Panc1 (cell line): ENCODE results near the gene KLF6. TPM values are rescaled to one million over a fixed set of nuclear protein-coding genes. Genes with fewer than 3 reads are reported as not detected.

Experiments
- ATAC-seq: fragments of 200-7000 bp; cut with Tn5 transposase; 2 replicates; pipeline ENCODE4 v1.9.1; 2020; ENCODE audit warnings: mild to moderate bottlenecking, moderate library complexity
- BruUV-seq: library from RNA; stranded (reverse); fragments of 400-500 nt; replicated peaks from 2 replicates; lab custom pipeline; 2021; lab: Mats Ljungman, UMichigan
- CTCF ChIA-PET: fragments of 300-600 bp; sonication (Branson Sonifier 250); formaldehyde crosslinking; loops from one replicate; lab custom pipeline; 2022; ENCODE audit warnings: antibody characterized with exemption; lab: Charles Lee
- POLR2A ChIA-PET: fragments of 300-600 bp; sonication (Branson Sonifier 250); formaldehyde crosslinking; loops from one replicate; lab custom pipeline; 2022; ENCODE audit warnings: antibody characterized with exemption; lab: Charles Lee
- DNase-seq: peaks from one replicate; pipeline ENCODE4 v3.0.0-alpha.2; 2010; ENCODE audit warnings: low read depth, low spot score
- H3K27ac ChIP-seq: 2 replicates; pipeline ENCODE4 v1.5.1; 2011; ENCODE audit warnings: mild to moderate bottlenecking, low read length, inconsistent platforms
- H3K27me3 ChIP-seq: fragments of 200-500 bp; sonication (Bioruptor generic); 2 replicates; pipeline ENCODE4 v1.6.0; 2014; ENCODE audit warnings: low read length, inconsistent platforms; ENCODE audit not compliant: control insufficient read depth, insufficient read depth
- H3K36me3 ChIP-seq: fragments of 200-500 bp; sonication (Bioruptor generic); 2 replicates; pipeline ENCODE4 v1.5.1; 2014; ENCODE audit warnings: inconsistent platforms, mild to moderate bottlenecking, low read length, moderate library complexity; ENCODE audit not compliant: control insufficient read depth, insufficient read depth
- H3K4me1 ChIP-seq: 2 replicates; pipeline ENCODE4 v1.5.1; 2011; ENCODE audit warnings: inconsistent platforms, mild to moderate bottlenecking, low read length, moderate library complexity; ENCODE audit not compliant: control insufficient read depth, insufficient read depth
- H3K4me3 ChIP-seq, 2 experiments: 2 replicates each; pipeline ENCODE4 v1.5.1; 2011 to 2012; ENCODE audit warnings: low read depth in 2 of 2, low read length in 2 of 2, mild to moderate bottlenecking in 2 of 2, inconsistent platforms in 1 of 2, moderate library complexity in 1 of 2
- H3K9me3 ChIP-seq: fragments of 200-500 bp; sonication (Bioruptor generic); 2 replicates; pipeline ENCODE4 v1.5.1; 2014; ENCODE audit warnings: low read depth, mild to moderate bottlenecking, inconsistent platforms, low read length, moderate library complexity; ENCODE audit not compliant: control insufficient read depth, insufficient read depth
- POLR2AphosphoS5 ChIP-seq: IDR thresholded peaks from 2 replicates; pipeline ENCODE4 v1.6.1; 2012; ENCODE audit warnings: mild to moderate bottlenecking, low read depth, low read length, moderate library complexity
- SIN3A ChIP-seq: IDR thresholded peaks from 2 replicates; pipeline ENCODE4 v1.6.1; 2012; ENCODE audit warnings: low read depth, mild to moderate bottlenecking, low read length, moderate library complexity, borderline replicate concordance; ENCODE audit not compliant: insufficient read depth
- TCF7L2 ChIP-seq: IDR thresholded peaks from 2 replicates; pipeline ENCODE4 v1.6.1; 2011; ENCODE audit warnings: mild to moderate bottlenecking, low read depth, low read length, inconsistent platforms
- in situ Hi-C: cut with HindIII; loops from 2 replicates; pipeline ENCODE4 v1.10.0; 2016; ENCODE audit warnings: low sequenced_read_pairs, low pct_unique_long_range_greater_than_20kb
- intact Hi-C: fragments of 100-400 bp; cut with micrococcal nuclease; formaldehyde crosslinking; loops from one replicate; pipeline ENCODE4 v1.10.0; 2022; ENCODE audit not compliant: unreplicated experiment
- total RNA-seq: library from RNA; stranded (reverse); gene quantifications from one replicate; pipeline ENCODE4 v1.2.1, GENCODE V29; 2021; ENCODE audit not compliant: unreplicated experiment
- TF ChIP-seq, protein P1 (sequence below), 2 experiments: IDR thresholded peaks; 2 replicates each; pipeline ENCODE4 v1.6.1; 2011 to 2012; ENCODE audit warnings: low read depth in 2 of 2, control low read depth in 1 of 2, low read length in 1 of 2, mild to moderate bottlenecking in 1 of 2, moderate library complexity in 1 of 2; ENCODE audit not compliant: insufficient read depth in 1 of 2
- TF ChIP-seq, protein P2 (sequence below): fragments of 450-650 bp; IDR thresholded peaks from 2 replicates; pipeline ENCODE4 v1.5.1; 2017; ENCODE audit warnings: mild to moderate bottlenecking

The KLF6 gene
- total RNA-seq, 1 experiment from 2014 or later = 177 TPM

DNA sequence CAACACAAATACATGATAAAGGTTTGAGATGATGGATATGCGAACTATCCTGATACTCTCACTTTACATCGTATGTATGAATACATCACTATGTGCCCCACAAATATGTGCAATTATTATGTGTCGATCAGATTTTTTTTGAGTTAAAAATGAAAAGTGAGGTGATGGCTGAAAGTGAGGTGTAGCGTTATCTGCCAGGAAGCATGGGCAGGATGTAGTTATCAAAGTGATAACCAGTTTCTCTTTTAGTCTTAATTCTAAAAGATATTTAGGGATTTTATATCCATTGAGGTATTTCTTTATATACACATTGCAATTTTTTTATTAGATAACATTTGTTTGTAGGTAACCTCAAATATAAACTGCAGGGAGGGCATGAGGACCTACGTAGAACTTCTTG, 15.6 kb upstream of the KLF6 start:
- ATAC-seq = no peak
- intact Hi-C loops = no loop called here
- Histone ChIP-seq H3K27ac (peak overlapping the region; percentile 87), H3K4me3 (no peak overlapping the region), H3K36me3 (no peaks in the 10 kb centered on the region), H3K27me3 (no peaks in the 10 kb centered on the region), H3K9me3 (peaks cover 14% of the 10 kb centered on the region; the same call in 1 of the 2 replicates), H3K4me1 (peaks cover 30% of the 10 kb centered on the region)
- CTCF ChIA-PET = no interaction called here
- in situ Hi-C loops = no loop called here
- POLR2A ChIA-PET = interaction anchor here (1.3 kb wide), 1 partner anchor 16 kb away, joined by 7 read pairs; the partner anchor contains the start of gene KLF6
- BruUV-seq = no TSS peak
- TF ChIP-seq, protein P1, sequence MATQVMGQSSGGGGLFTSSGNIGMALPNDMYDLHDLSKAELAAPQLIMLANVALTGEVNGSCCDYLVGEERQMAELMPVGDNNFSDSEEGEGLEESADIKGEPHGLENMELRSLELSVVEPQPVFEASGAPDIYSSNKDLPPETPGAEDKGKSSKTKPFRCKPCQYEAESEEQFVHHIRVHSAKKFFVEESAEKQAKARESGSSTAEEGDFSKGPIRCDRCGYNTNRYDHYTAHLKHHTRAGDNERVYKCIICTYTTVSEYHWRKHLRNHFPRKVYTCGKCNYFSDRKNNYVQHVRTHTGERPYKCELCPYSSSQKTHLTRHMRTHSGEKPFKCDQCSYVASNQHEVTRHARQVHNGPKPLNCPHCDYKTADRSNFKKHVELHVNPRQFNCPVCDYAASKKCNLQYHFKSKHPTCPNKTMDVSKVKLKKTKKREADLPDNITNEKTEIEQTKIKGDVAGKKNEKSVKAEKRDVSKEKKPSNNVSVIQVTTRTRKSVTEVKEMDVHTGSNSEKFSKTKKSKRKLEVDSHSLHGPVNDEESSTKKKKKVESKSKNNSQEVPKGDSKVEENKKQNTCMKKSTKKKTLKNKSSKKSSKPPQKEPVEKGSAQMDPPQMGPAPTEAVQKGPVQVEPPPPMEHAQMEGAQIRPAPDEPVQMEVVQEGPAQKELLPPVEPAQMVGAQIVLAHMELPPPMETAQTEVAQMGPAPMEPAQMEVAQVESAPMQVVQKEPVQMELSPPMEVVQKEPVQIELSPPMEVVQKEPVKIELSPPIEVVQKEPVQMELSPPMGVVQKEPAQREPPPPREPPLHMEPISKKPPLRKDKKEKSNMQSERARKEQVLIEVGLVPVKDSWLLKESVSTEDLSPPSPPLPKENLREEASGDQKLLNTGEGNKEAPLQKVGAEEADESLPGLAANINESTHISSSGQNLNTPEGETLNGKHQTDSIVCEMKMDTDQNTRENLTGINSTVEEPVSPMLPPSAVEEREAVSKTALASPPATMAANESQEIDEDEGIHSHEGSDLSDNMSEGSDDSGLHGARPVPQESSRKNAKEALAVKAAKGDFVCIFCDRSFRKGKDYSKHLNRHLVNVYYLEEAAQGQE (IDR thresholded peaks at IDR 0.05; ENCODE audit: insufficient read depth in 1 of 2, low read depth in 2 of 2, low read length in 1 of 2) = no peak
- TF ChIP-seq POLR2AphosphoS5 (no peak), SIN3A (no peak), TCF7L2 (no peak)
- TF ChIP-seq, protein P2, sequence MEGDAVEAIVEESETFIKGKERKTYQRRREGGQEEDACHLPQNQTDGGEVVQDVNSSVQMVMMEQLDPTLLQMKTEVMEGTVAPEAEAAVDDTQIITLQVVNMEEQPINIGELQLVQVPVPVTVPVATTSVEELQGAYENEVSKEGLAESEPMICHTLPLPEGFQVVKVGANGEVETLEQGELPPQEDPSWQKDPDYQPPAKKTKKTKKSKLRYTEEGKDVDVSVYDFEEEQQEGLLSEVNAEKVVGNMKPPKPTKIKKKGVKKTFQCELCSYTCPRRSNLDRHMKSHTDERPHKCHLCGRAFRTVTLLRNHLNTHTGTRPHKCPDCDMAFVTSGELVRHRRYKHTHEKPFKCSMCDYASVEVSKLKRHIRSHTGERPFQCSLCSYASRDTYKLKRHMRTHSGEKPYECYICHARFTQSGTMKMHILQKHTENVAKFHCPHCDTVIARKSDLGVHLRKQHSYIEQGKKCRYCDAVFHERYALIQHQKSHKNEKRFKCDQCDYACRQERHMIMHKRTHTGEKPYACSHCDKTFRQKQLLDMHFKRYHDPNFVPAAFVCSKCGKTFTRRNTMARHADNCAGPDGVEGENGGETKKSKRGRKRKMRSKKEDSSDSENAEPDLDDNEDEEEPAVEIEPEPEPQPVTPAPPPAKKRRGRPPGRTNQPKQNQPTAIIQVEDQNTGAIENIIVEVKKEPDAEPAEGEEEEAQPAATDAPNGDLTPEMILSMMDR = no peak
- DNase-seq = no peak

- Histone ChIP-seq H3K9me3 (peaks cover 14% of the 10 kb centered on the region; the same call in 1 of the 2 replicates), H3K27ac (peak overlapping the region; percentile 74), H3K36me3 (no peaks in the 10 kb centered on the region), H3K27me3 (no peaks in the 10 kb centered on the region), H3K4me3 (no peak overlapping the region), H3K4me1 (peaks cover 1% of the 10 kb centered on the region)
- in situ Hi-C loops (no loop called here), intact Hi-C loops (no loop called here)
- DNase-seq (no peak), ATAC-seq (no peak)
- CTCF ChIA-PET = no interaction called here
- BruUV-seq = no TSS peak
- POLR2A ChIA-PET = no interaction called here
- TF ChIP-seq, protein P2 = no peak
- no peak for TF ChIP-seq TCF7L2
Measured at GRCh38 chr10:3797750-3798149, 12.7 kb upstream of the KLF6 start.
